GM13976 (cell line): ENCODE data around the gene TTLL4.
A peak's percentile ranks its signal among the peaks of the same experiment; 100 is the strongest.
"Not testable (repeated sequence)": the region's sequence is repeated elsewhere in the genome, so short reads cannot be mapped to it uniquely, and the experiment has no call there.

Experiments
- DNase-seq: peaks from one replicate; pipeline ENCODE4 v3.0.0; 2012; ENCODE audit warnings: low spot score
- CTCF ChIP-seq: IDR thresholded peaks from 2 replicates; pipeline ENCODE4 v1.5.1; 2012; ENCODE audit warnings: borderline replicate concordance, mild to moderate bottlenecking; ENCODE audit not compliant: insufficient read depth; ENCODE audit errors: extremely low read depth, missing control alignments, control extremely low read depth
- in situ Hi-C: fragments of 300-500 bp; cut with MboI; formaldehyde crosslinking; loops from one replicate; pipeline ENCODE4 v1.12.0; 2022; ENCODE audit warnings: low sequenced_read_pairs, mixed read lengths, inconsistent platforms; ENCODE audit not compliant: unreplicated experiment

The TTLL4 gene

GRCh38 chr2:218671097-218671653 is 39.5 kb upstream of the TTLL4 start:
- DNase-seq, result no peak
- TF ChIP-seq CTCF, result no peak
- in situ Hi-C loops, result no loop called here

GRCh38 chr2:218671654-218672566 is 38.7 kb upstream of the TTLL4 start, which contains the start of the genes RNF25 and STK36:
Gene RNF25 (minus strand): TSS chr2:218672002. CDS start chr2:218671970, 32 bp downstream.
Gene STK36 (plus strand): TSS chr2:218672086. CDS start chr2:218672830, 744 bp downstream.
- DNase-seq, result peak; percentile 91
- TF ChIP-seq CTCF, result no peak
- in situ Hi-C loops, result no loop called here

- no peak for TF ChIP-seq CTCF
- in situ Hi-C loops, result no loop called here
- DNase-seq, result no peak
Observed at GRCh38 chr2:218679119-218679518, 31.5 kb upstream of the TTLL4 start.

- in situ Hi-C loops, result no loop called here
- TF ChIP-seq CTCF, result no peak
- DNase-seq, result no peak
Observed at GRCh38 chr2:218680061-218680460, 30.6 kb upstream of the TTLL4 start.

- peak; percentile 41 for DNase-seq
- in situ Hi-C loops, result not testable (repeated sequence)
- TF ChIP-seq CTCF, result peak; percentile 33
Observed at GRCh38 chr2:218687400-218688060, 23.1 kb upstream of the TTLL4 start.

GRCh38 chr2:218691234-218691633 is 19.4 kb upstream of the TTLL4 start:
- in situ Hi-C loops, result no loop called here
- TF ChIP-seq CTCF, result no peak
- no peak for DNase-seq
